Fibroblast of the aortic adventitia (primary cell): ENCODE results near the gene ANKRD10. TPM values are rescaled to one million over a fixed set of nuclear protein-coding genes. Genes with fewer than 3 reads are reported as not detected.

ENCODE experiments used
- DNase-seq: peaks from one replicate; pipeline ENCODE4 v3.0.0-alpha.2; 2010; ENCODE audit warnings: low read depth
- H3K4me3 ChIP-seq: 2 replicates; pipeline ENCODE4 v1.5.1; 2011; ENCODE audit warnings: low read depth, mild to moderate bottlenecking, control low read depth, low read length, moderate library complexity
- CTCF ChIP-seq: IDR thresholded peaks from 2 replicates; pipeline ENCODE4 v1.5.1; 2011; ENCODE audit warnings: mild to moderate bottlenecking, low read length, control low read depth, inconsistent platforms; ENCODE audit not compliant: insufficient read depth
- total RNA-seq: library from RNA; depleted of rRNA; stranded (reverse); fragments of >200 nt; gene quantifications from 2 replicates; pipeline ENCODE4 v1.2.3, GENCODE V29; 2012; ENCODE audit warnings: low replicate concordance

Gene ANKRD10
- total RNA-seq, 1 donor: 76.5 TPM

DNA sequence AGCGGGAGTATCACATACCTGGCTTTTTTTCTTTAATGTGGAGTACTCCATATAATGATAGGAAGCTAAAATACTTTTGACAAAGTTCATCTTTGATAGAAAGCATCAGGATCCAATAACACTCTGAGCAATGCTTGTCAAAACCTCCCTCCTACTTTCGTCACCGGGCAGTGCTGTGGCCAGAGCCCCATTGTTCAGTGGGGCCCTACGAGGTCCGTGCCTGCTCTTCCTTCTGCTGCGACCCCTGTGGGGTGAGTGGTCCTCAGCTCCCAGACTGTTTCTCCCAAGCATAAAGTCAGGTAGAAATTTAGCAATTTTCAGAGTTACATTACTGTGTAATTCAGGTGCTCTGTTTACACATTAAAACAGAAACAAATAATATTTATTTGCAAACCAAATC is 51.2 kb downstream of the ANKRD10 start:
- no peak for DNase-seq
- no peak for TF ChIP-seq CTCF
- H3K4me3 ChIP-seq: no peak overlapping the region

GRCh38 chr13:110860983-110861382 is 53.9 kb downstream of the ANKRD10 start:
- no peak for DNase-seq
- no peak overlapping the region for H3K4me3 ChIP-seq
- TF ChIP-seq CTCF: no peak

DNA sequence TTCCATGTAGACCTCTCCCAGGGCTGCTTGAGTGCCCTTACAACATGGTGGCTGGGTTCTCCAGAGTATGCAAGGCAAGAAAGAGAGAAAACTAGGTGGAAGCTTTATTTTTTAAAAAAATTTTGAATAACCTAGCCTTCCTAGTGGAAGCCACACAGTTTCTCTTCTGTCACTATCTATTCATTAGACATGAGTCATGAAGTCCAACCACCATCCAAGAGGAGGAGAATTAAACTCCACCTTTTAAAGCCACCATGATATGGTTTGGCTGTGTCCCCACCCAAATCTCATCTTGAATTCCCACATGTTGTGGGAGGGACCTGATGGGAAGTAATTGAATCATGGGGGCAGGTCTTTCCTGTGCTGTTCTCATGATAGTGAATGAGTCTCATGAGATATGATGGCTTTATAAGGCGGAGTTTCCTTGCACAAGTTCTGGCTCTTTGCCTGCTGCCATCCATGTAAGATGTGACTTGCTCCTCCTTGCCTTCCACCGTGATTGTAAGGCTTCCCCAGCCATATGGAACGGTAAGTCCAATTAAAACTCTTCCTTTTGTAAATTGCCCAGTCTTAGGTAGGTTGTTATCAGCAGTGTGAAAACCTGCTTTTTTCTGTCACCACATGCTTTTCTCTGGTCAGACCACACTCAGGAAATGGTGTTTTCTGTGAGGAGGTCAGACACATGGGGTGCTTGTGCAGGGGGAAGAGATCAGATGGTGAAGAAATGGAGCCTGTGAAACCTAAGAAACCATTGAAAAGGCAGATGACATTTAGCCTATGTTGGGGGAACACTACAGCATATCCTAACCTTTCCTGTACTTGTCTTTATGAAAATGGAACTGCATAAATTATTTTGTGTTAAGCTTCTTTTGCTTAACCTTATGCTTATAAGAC is 57.7 kb downstream of the ANKRD10 start:
- no peak for TF ChIP-seq CTCF
- no peak for DNase-seq
- H3K4me3 ChIP-seq: no peak overlapping the region

GRCh38 chr13:110855363-110855762 is 59.5 kb downstream of the ANKRD10 start:
- H3K4me3 ChIP-seq: no peak overlapping the region
- TF ChIP-seq CTCF: no peak
- DNase-seq: no peak

GRCh38 chr13:110854866-110855265 is 60.0 kb downstream of the ANKRD10 start:
- no peak for DNase-seq
- H3K4me3 ChIP-seq: no peak overlapping the region
- TF ChIP-seq CTCF: no peak

- TF ChIP-seq CTCF: no peak
- H3K4me3 ChIP-seq: no peak overlapping the region
- no peak for DNase-seq
Observed at GRCh38 chr13:110853235-110853721, 61.6 kb downstream of the ANKRD10 start.

DNA sequence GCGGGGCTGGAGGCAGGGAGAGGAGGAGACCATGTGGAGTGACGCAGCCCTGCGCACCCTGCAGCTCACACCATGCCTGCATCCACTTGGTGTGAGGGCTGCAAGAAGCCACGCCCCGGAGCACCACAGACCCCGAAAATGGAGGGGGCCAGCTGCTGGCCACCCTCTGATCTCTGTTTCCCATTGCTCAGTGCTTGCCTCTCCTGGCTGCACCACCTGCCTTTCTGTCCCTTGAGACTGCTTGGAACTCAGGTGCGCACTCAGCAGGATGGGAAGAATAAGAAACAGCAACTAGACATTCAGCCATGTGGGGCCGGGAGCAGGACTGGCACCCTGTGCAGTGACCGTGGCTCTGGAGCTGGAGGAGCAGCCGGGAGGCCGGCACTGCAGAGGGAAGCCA is 64.0 kb downstream of the ANKRD10 start:
- DNase-seq: no peak
- no peak overlapping the region for H3K4me3 ChIP-seq
- TF ChIP-seq CTCF: no peak
